Cardiac fibroblast (primary cell): ENCODE results near the gene ENTR1.

Experiments
- DNase-seq, 2 donors: peaks; one replicate each; pipeline versions ENCODE4 v3.0.0 to v3.0.0-alpha.2; 2010; ENCODE audit warnings: low read depth in 2 of 2
- H3K4me3 ChIP-seq, 2 donors: replicated peaks in 1 of 2; 1 replicate in 1 of 2; 2 replicates in 1 of 2; pipeline ENCODE4 v1.5.1; 2011; ENCODE audit warnings: low read depth in 2 of 2, low read length in 2 of 2, mild to moderate bottlenecking in 2 of 2, moderate library complexity in 1 of 2
- CTCF ChIP-seq: IDR thresholded peaks from one replicate; pipeline ENCODE4 v1.5.1; 2011; ENCODE audit warnings: low read depth, mild to moderate bottlenecking, low read length, inconsistent platforms

Gene ENTR1

DNA sequence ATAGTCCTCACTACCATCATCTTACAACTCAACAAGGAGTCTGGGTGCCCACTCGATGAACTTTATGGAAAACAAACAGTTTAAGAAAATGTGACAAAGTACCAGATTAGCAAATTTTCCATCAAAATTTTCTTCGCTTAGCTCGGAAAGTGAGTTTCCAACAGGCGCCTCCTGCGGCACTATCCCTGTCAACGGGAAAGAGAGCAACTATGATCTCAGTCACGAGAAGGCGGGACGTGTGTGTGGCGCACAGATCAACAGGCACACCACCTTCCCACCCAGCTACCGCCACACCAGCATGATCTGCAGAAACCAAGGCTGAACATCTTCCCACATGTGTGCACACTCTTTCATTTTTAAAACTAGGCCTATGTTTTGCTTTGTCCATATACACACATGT lies 42.9 kb upstream of the ENTR1 start:
- no peak overlapping the region for H3K4me3 ChIP-seq
- no peak for TF ChIP-seq CTCF

GRCh38 chr9:136451221-136451877 lies 40.9 kb upstream of the ENTR1 start:
- no peak for TF ChIP-seq CTCF
- DNase-seq: no peak
- H3K4me3 ChIP-seq: no peak overlapping the region

More for the DNA sequence above, 42.9 kb upstream of the ENTR1 start:
- DNase-seq: no peak

- no peak for TF ChIP-seq CTCF
- no peak overlapping the region for H3K4me3 ChIP-seq
- DNase-seq: no peak
These were observed 38.2 kb upstream of the ENTR1 start for GRCh38 chr9:136448655-136449054.

DNA sequence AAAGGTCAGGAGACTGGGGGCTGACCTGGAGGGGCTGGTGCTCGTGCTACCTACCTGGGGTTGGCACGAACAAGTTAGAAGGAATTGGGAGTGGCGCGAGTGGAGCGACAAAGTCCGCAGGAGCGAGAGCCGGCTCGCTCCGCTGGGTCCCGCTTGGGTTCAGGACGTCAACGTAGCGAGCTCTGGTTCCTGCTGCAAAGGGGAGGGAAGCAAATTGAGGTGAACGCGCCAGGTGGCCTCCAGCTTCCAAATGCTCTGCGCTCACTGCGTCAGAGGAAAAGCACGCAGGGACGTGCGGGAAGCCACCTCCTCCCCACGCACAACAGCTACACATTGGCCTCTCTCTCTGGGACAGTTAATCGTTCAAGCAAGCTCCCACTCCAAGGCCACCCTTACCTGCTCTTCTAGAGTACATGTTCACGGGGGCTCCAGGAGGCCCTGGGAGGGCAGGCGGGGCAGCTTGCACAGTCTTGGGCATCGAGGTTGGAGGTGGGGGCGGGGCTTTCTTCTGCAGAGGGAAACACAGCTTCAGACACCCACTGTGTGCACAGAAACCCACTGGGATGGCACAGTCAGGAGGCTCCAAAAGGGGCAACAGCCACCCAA lies 36.9 kb upstream of the ENTR1 start:
- no peak for TF ChIP-seq CTCF
- H3K4me3 ChIP-seq: no peak overlapping the region
- no peak for DNase-seq

- TF ChIP-seq CTCF: no peak
- DNase-seq: no peak
- H3K4me3 ChIP-seq: no peak overlapping the region
These were observed 35.4 kb upstream of the ENTR1 start for GRCh38 chr9:136445799-136446198.

DNA sequence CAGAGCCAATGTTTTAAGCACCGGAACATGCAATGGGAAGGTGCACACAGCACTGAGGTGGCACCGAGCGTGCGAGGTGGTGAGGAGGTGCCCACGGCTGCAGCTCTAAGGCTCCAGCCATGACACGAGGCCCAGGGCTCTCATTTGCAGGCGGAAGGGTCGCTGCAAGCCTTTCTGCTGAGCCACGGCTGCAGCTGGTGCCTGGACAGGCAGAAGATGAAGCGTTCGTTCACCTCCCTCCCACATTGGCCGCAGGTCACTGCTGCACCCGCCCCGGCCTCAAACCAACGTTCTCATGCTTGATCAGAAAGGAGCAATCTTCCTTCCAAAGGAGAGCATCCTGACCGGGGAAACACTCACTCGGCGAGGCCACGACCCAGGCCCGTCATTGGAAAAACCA lies 33.7 kb upstream of the ENTR1 start:
- no peak overlapping the region for H3K4me3 ChIP-seq
- no peak for TF ChIP-seq CTCF

DNA sequence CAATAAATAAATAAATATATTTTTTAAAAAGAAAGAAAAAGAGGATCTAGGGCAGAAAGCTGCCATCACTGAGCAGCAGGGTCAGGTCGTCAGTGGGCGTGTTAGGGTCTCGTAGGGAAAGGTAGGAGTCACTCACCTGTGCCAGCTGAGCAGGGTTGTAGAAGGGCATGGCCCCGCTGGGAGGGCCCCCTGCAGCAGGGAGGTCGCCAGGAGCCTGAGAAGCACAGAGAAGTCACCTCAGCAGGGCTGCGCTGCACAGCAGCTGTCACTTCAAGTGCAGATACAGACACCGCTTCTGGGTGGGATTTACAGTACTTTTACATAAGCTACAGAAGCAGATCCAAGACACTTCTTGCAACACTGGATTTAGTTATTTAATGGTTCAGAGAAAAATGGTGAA lies 33.3 kb upstream of the ENTR1 start:
- DNase-seq: no peak
- no peak for TF ChIP-seq CTCF
- no peak overlapping the region for H3K4me3 ChIP-seq

More for the DNA sequence above, 33.7 kb upstream of the ENTR1 start:
- no peak for DNase-seq
